Stromal cell of bone marrow (primary cell): ENCODE results near the gene HOXC10.

Experiments
- DNase-seq: peaks from one replicate; pipeline ENCODE4 v3.0.0-alpha.2; 2012; ENCODE audit warnings: low read depth

HOXC10 gene

GRCh38 chr12:53950789-53951576 is 34.0 kb upstream of the HOXC10 start:
- DNase-seq: no peak

DNA sequence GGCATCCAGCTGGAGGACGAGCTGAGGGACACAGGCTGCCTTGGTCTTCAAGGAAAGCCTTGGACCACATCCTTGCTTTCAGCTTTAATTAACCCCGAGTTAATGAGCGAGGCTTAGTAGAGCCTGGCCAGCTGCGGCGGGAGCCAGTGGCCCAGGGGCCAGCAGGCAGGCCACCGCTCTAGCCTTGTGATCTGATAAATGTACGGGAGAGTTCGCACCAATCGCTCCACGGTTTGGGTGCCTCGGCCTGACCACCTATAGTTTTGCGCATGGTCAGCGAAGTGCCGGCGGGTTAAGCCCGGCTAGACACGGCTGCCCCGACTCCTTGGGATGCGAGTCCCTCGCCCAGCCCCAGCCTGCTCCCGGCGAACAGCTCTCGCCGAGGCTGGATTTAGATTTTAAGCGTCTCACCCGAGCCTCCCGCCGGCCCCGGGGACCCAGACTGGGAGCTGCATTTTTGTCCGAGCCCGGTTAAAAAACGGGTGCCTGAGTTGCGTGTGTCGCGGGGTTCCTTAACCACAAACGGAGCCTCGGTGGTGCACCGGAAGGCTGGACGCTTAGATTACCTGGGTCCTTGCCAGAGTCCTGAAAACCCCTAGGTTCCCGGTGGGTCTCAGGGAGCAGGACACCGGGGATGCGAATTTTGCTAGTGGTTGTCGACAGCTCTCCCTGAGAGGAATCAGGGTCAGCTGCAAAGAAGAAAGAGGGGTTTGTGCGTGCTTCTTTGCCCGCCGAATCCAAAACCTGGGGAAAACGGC is 33.2 kb upstream of the HOXC10 start:
- DNase-seq: no peak

DNA sequence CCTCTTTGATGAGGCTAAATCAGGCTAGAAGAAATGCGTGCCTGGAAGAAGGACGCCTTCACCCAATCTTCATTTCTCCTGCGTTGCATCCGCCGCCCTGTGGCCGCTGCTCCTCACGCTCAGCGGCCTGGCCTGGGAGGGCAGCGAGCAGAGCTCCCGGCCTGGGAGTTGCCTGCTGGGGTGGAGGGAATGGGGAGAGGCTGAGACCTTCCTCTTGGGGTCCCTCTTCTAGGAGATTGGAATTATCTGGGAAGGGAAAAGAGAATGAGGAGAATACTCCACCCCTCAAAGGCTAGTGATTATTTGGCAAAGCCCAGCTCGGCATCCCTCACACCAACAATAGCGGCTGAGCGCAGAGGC is 32.6 kb upstream of the HOXC10 start:
- no peak for DNase-seq

DNA sequence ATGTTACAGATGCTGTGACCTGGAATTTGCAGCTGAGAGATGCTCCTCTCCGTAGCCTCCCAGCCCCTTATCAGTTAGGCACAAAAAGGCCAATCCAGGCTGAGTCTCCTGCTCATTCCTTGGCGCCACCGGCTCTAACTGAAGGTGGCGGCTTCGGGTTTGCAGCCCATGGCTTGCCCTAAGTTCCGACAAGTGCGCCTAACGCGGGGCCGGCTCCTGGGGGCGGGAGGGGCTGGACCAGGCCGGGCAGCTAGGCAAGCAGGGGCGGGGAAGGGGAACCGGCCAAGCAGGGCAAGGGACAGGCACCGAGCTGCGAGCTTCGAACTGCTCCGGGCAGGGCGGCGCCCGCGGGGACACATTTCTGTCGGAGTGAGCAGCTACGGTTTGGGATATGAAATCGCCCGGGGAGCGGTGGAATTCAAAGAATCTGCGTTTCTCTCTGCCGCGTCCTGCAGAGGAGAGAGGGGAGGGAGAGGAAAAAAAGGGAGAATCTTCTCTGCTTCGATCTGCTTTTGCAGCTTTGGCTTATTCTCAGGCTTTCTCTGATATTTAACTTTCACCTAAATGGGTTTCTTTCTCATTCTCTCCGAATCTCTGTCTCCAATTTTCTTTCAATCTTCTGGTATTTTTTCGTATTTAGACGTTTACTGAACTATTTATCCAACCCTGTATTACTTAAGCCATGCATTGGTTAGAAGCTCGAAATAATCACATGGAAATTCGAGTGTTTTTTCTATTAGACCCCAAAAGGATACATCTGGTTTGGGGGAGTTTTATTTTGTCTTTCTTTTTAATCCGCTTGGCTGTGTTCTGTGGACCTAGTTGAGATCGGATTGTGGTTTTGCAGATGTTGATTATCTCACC is 31.8 kb upstream of the HOXC10 start:
- DNase-seq: no peak

DNA sequence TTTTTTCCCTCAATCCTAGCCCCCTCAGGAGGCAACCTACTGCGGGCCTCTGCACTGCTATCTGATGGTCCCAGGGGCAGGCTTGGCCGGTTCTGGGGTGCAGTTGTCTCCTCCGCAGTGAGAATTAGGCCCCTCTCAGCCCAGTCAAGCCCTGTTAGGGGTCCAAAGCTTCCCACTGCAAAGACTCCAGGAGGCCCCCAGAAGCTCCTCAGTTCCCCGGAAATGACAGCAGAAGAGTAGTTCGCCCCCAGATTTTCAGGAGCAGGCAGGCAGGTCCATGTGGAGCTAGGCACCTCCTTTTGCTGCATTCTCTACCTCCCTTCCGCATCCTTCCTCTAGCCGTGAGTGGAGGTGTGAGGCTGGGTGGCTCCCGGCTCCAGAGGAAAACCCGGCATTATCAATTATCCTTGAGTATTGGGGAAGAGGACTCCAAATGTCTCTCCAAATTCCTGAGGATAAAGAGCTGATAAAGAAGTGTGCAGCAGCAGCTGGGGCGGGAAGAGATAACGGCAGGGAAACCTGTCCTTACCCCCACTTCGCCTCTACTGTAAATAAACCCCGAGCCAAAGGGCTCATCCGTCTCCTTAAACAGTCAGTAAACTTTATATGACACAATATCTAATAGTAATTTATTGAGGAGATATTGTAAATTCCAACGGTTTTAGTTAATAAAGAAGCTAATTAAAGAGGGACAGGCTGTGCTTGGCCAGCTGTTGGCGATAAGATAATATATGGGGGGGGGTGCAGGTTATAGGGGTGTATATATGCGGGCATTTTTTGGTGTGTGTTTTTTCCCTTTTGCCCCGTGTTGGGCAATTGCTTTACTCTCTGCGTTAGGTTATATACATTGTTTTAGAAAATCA is 30.9 kb upstream of the HOXC10 start:
- no peak for DNase-seq

DNA sequence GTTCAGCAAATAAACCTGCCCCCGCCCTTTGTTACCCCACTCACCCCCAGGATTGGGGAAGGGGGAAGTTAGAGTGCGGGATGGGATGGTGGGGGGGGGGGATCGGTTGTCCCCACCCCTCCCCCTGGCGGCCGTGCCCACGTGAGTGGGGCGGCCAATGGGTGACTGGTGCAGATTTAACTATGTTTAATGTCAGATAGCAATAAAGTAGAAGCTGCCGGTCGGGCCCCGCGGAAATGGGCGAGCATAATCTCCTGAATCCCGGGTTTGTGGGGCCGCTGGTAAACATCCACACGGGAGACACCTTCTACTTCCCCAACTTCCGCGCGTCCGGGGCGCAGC is 30.3 kb upstream of the HOXC10 start, which contains the start of gene HOXC12:
TSS of gene HOXC12 (plus strand) at position 210 of the 342 bp plus-strand sequence. CDS start at position 237, 27 bp downstream.
- no peak for DNase-seq

- DNase-seq: no peak
These were observed 29.7 kb upstream of the HOXC10 start for GRCh38 chr12:53955036-53955775.

- DNase-seq: no peak
These were observed 29.1 kb upstream of the HOXC10 start for GRCh38 chr12:53955776-53956250.

- no peak for DNase-seq
These were observed 28.6 kb upstream of the HOXC10 start for GRCh38 chr12:53956251-53956887.

DNA sequence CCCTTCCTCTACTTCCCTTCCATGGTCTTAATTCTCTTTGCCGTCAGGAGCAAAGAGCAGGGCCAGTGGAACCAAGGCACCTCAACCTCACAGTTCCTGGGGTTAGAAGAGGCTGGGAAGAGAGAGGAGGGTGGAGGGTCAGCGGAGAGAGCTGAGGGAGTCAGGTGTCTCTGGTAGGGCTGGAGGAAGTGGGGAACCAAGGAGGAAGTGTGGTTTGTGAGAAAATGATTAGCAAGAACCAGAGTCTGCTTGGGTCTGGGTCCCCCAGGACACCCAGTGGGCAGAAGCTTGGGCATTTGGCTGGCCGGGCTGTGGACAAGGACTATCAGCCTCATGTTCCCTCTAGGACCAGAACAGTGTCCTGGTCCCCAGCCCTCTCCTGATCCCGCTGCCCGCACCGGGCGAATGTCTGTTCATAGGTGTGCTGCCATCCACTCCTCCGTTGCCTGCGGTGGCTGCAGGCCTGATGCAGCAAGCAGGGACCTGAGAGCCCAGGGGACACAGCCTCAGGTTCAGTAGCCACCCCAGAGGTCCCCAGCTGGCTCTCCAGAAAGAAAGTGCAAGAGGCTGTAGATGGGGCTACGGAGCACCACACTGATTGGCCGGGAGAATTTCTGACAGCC is 27.9 kb upstream of the HOXC10 start:
- no peak for DNase-seq

DNA sequence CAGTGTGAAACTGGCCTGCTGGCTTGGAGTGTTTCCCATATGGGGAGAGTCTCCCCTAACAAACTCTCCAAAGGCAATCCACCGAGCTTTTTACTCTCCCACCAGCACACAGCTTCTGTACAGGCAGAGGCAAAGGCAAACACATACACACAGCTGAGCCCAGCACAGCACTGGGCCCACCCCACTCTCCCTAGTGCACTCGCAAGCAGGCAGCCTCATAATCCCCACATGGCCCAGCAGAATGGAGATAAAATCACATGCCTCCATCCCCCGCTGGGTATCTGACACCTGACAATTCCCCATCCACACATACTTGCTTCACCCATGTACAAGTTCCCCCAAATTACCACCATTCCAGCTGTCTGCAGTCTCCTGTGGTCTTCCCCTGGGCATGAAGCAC is 26.8 kb upstream of the HOXC10 start:
- no peak for DNase-seq

- DNase-seq: no peak
These were observed 25.6 kb upstream of the HOXC10 start for GRCh38 chr12:53959314-53959713.

DNA sequence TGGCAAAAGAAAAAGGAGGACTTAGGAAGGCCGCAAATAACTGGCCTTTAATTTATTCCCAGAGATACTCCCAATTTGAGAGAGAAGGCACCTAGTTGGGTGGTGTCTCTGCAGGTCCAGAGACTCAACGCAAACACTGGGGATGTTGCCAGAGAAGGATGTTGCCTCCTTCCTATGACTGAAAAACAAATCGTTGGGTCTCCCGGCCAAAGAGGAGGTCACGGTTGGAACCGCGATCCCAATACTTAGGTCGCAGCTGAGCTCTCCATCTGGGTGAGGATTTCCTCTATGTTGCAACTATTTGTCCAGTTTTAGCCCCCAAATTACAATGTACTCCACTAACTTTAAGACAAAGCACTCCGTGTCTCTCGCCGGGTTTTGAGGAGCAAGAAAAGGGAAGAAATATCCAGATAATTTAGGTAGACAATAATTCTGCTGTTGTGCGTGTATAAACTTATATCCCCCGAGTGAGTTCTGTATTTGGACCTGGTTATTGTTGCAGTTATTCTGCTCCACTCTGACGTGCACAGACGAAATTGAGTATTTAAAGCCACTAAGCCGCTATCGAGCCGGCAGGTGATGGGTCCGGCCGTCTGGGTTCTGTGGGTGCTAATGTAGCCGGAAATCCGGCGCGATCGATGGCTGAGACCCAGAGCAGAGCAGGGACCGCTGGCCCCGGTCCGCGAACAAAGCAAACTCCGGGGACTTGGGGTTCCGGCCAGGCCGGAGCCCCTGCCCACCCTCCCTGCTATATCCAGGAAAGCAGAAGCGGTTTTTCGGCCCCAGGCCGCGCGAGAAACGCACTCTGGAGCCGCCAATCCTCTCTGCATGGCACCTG is 24.5 kb upstream of the HOXC10 start:
- no peak for DNase-seq

GRCh38 chr12:53961025-53961761 is 23.8 kb upstream of the HOXC10 start:
- DNase-seq: no peak

- no peak for DNase-seq
These were observed 21.9 kb upstream of the HOXC10 start for GRCh38 chr12:53963005-53963404.

DNA sequence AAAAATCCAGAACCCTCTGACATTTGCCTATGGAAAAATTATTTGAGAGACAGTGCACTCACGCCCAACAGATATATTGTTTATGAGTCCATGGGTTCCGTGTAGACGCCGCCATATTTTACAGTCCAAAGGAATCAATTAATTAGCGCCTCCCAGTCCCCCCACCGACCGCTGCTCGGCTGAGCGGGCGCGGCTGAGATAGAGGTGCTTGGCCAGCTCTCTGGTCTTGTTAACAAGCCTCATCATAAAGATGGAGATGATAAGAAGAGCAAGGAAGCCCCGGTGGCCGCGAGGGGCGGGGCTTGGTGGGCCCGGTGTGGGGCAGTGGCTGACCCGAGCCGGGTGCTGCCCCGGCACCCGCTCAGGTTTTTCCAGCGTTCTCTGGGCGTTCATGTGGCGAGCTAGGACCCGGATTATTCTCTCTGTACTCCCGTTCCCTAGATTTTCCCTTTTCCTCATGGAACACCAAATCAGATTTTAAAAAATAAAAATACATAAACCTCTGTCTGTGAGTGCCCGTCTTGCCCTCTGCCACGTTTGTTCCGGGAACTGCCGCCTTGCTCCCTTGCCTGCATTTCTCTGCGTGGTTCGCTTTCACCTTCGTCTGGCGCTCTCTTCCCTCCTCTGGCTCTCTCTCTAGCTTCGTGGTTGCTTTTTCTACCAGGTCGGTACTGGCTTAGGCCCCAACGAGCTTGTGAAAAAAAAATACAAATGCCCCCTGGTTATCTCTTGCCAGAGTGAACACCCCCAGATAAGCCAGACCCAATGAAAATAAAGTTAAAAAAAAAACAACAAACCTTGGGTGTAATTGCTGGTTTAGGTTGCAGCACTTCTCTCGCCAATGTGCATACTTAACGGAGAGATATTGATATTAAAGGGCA is 21.3 kb upstream of the HOXC10 start:
- DNase-seq: no peak

- no peak for DNase-seq
These were observed 20.6 kb upstream of the HOXC10 start for GRCh38 chr12:53964315-53964713.
